Measurements from ENCODE around the gene CELSR1.

The CELSR1 gene

GRCh38 chr22:46354176-46354992 lies 183.0 kb downstream of the CELSR1 start:
- CTCF ChIA-PET, result interaction anchor here (1.1 to 1.6 kb wide), 3 partner anchors 13 to 188 kb away, joined by 5 to 8 read pairs (median 5); no protein-coding TSS in a partner anchor

GRCh38 chr22:46353483-46354105 lies 183.8 kb downstream of the CELSR1 start:
- no peak for DNase-seq (ENCODE audit: extremely low spot score)
- ChIA-PET CTCF (interaction anchor here (0.9 to 1.6 kb wide), 4 partner anchors 14 to 189 kb away, joined by 4 to 8 read pairs (median 5); no protein-coding TSS in a partner anchor), POLR2A (interaction anchor here (0.6 kb wide), 1 partner anchor 14 kb away, joined by 3 read pairs; no protein-coding TSS in a partner anchor)
- no peak for TF ChIP-seq CTCF (IDR thresholded peaks at IDR 0.05; ENCODE audit: control extremely low read depth, extremely low read depth, low read depth, missing control alignments)

More at GRCh38 chr22:46354176-46354992, 183.0 kb downstream of the CELSR1 start:
- TF ChIP-seq CTCF (IDR thresholded peaks at IDR 0.05; ENCODE audit: control extremely low read depth, extremely low read depth, low read depth, missing control alignments), result no peak
- DNase-seq (ENCODE audit: extremely low spot score), result no peak
- POLR2A ChIA-PET, result no interaction called here

GRCh38 chr22:46352691-46353386 lies 184.6 kb downstream of the CELSR1 start:
- ChIA-PET POLR2A (interaction anchor here (0.6 kb wide), 1 partner anchor 13 kb away, joined by 3 read pairs; no protein-coding TSS in a partner anchor), CTCF (interaction anchor here (0.9 to 1.6 kb wide), 2 partner anchors 15 to 189 kb away, joined by 4 to 5 read pairs; no protein-coding TSS in a partner anchor)
- no peak for TF ChIP-seq CTCF (IDR thresholded peaks at IDR 0.05; ENCODE audit: control extremely low read depth, extremely low read depth, low read depth, missing control alignments)
- no peak for DNase-seq (ENCODE audit: extremely low spot score)

DNA sequence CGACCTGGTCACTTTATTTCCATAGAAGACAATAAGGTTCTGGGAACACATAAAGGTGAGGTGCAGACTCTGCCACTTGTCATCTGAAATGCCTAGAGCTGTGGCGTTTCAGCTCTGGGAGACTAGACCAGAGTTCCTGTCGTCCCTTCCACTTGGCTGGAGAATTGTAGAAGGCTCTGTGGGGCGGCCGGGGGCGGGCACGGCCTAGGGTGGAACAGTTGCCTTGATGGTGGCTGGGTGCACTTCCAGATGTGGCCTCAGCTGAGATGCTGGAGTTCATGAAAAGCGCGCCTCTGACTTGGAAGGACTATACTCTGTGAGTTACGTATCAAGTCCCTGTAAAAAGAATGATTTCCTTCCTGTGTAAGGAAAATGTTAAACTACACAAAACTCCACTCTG lies 185.1 kb downstream of the CELSR1 start:
- no peak for TF ChIP-seq CTCF (IDR thresholded peaks at IDR 0.05; ENCODE audit: control extremely low read depth, extremely low read depth, low read depth, missing control alignments)
- ChIA-PET POLR2A (no interaction called here), CTCF (interaction anchor here (0.9 to 2.1 kb wide), 2 partner anchors 15 kb away, joined by 4 to 6 read pairs; no protein-coding TSS in a partner anchor)
- no peak for DNase-seq (ENCODE audit: extremely low spot score)

- TF ChIP-seq CTCF (IDR thresholded peaks at IDR 0.05; ENCODE audit: control extremely low read depth, extremely low read depth, low read depth, missing control alignments), result no peak
- DNase-seq (ENCODE audit: extremely low spot score), result no peak
- ChIA-PET CTCF (interaction anchor here (2.1 kb wide), 1 partner anchor 16 kb away, joined by 6 read pairs; no protein-coding TSS in a partner anchor), POLR2A (no interaction called here)
These were observed 185.7 kb downstream of the CELSR1 start for GRCh38 chr22:46351767-46352166.

Data from GM10248 (cell line).